ENCODE data around the gene TLR9.
A peak's percentile ranks its signal among the peaks of the same experiment; 100 is the strongest.
"Not testable (repeated sequence)": the region's sequence is repeated elsewhere in the genome, so short reads cannot be mapped to it uniquely, and the experiment has no call there.

The TLR9 gene, protein sequence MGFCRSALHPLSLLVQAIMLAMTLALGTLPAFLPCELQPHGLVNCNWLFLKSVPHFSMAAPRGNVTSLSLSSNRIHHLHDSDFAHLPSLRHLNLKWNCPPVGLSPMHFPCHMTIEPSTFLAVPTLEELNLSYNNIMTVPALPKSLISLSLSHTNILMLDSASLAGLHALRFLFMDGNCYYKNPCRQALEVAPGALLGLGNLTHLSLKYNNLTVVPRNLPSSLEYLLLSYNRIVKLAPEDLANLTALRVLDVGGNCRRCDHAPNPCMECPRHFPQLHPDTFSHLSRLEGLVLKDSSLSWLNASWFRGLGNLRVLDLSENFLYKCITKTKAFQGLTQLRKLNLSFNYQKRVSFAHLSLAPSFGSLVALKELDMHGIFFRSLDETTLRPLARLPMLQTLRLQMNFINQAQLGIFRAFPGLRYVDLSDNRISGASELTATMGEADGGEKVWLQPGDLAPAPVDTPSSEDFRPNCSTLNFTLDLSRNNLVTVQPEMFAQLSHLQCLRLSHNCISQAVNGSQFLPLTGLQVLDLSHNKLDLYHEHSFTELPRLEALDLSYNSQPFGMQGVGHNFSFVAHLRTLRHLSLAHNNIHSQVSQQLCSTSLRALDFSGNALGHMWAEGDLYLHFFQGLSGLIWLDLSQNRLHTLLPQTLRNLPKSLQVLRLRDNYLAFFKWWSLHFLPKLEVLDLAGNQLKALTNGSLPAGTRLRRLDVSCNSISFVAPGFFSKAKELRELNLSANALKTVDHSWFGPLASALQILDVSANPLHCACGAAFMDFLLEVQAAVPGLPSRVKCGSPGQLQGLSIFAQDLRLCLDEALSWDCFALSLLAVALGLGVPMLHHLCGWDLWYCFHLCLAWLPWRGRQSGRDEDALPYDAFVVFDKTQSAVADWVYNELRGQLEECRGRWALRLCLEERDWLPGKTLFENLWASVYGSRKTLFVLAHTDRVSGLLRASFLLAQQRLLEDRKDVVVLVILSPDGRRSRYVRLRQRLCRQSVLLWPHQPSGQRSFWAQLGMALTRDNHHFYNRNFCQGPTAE

GRCh38 chr3:52225452-52226228 is at the start of gene TLR9:
Gene TLR9, minus strand, starts transcription at chr3:52225645. Its CDS starts 116 bp downstream, at chr3:52225529.
- ATAC-seq (replicated peaks) (peak; percentile 94), DNase-seq (peak; percentile 85)
- Mint-ChIP-seq H3K27me3 (no peaks in the 10 kb centered on the region), H3K4me3 (peak within 1 kb of the TSS; percentile 84 to 94), H3K4me1 (peaks cover 45 to 75% of the 10 kb centered on the region in 2 donors), H3K27ac (peak within 1 kb of the TSS; percentile 94), H3K9me3 (no peaks in the 10 kb centered on the region), H3K36me3 (peaks cover 46 to 61% of the 10 kb centered on the region in 2 donors)

GRCh38 chr3:52274781-52275180 is 49.3 kb upstream of the TLR9 start:
- DNase-seq; ATAC-seq (replicated peaks); H3K9me3 Mint-ChIP-seq; H3K27me3 Mint-ChIP-seq; H3K27ac Mint-ChIP-seq: not testable (repeated sequence)
- Mint-ChIP-seq H3K4me3 (peak overlapping the region; percentile 3 to 45), H3K36me3 (peaks cover 35 to 64% of the 10 kb centered on the region in 2 donors), H3K4me1 (peaks cover 37 to 88% of the 10 kb centered on the region in 2 donors)

DNA sequence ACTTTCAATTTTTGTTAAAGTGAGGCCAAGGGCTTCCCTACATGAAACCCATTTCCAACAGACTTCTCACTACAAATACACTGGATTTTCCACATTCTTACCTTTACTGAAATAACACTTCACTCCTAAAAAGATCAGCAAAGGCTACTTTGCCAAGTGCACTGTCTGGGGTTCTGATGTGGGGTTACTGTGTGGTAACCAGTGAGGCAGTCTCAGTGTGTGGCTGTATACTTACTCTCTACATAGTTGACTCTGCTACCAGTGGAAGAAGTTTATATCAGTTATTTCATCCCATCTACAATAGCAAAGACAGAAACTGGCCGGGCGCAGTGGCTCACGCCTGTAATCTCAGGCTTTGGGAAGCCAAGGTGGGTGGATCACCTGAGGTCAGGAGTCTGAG is 47.4 kb upstream of the TLR9 start:
- Mint-ChIP-seq H3K27me3 (no peaks in the 10 kb centered on the region), H3K36me3 (peaks cover 36 to 63% of the 10 kb centered on the region in 2 donors), H3K4me3 (peak overlapping the region in 1 of 2 donors; percentile 32), H3K4me1 (peaks cover 43 to 89% of the 10 kb centered on the region in 2 donors), H3K27ac (peak overlapping the region; percentile 20), H3K9me3 (no peaks in the 10 kb centered on the region)
- DNase-seq (no peak), ATAC-seq (replicated peaks) (no peak)

- H3K36me3 Mint-ChIP-seq, result peaks cover 36 to 63% of the 10 kb centered on the region in 2 donors
- peaks cover 43 to 91% of the 10 kb centered on the region in 2 donors for H3K4me1 Mint-ChIP-seq
- not testable (repeated sequence) for H3K9me3 Mint-ChIP-seq; H3K4me3 Mint-ChIP-seq; ATAC-seq (replicated peaks); DNase-seq; H3K27me3 Mint-ChIP-seq
- peak overlapping the region; percentile 56 for H3K27ac Mint-ChIP-seq
These were observed 46.7 kb upstream of the TLR9 start for GRCh38 chr3:52272172-52272571.

DNA sequence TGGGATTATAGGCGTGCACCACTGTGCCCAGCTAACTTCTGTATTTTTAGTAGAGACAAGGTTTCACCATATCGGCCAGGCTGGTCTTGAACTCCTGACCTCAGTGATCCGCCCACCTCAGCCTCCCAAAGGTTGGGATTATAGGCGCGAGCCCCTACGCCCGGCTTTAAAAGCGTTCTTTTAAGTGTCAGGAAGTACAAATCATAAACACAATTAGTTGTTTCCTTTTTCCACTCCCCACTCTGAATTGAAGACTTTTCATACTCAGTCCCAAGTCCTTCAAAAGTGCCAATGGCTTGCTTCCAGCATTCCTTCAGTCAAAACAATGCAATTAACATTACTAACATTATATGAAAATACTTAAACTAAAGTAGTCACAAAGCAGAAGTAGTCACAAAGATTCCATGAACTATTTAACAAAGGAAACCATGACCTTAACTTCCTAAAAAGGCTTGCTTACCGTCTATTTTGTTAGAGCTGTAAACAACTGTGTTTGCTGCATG is 44.9 kb upstream of the TLR9 start:
- H3K27ac Mint-ChIP-seq, result peak overlapping the region; percentile 85
- peak overlapping the region; percentile 29 to 35 for H3K4me3 Mint-ChIP-seq
- peak in 1 of 2 donors; percentile 34 for ATAC-seq (replicated peaks)
- no peaks in the 10 kb centered on the region for H3K9me3 Mint-ChIP-seq
- H3K4me1 Mint-ChIP-seq, result peaks cover 35 to 73% of the 10 kb centered on the region in 2 donors
- no peak for DNase-seq
- H3K36me3 Mint-ChIP-seq, result peaks cover 33 to 58% of the 10 kb centered on the region in 2 donors
- no peaks in the 10 kb centered on the region for H3K27me3 Mint-ChIP-seq

DNA sequence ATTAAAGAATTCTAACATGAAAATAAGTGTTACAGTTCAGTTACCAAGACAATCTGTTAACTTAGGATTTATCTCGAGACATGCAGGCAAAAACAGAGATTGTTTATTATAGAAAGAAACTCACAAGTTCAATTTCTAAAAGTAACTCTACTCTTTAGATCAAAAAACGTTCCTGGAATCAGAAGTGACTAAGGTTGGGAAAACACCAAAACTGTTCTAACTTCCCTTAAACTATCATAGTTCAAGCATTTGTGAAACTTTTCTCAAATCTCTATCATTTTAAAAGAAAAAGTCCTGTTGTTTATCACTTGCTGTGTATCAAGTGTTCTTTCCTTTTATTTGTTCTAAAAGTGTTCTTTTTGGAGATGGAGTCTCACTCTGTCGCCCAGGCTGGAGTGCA is 44.3 kb upstream of the TLR9 start:
- no peaks in the 10 kb centered on the region for H3K27me3 Mint-ChIP-seq
- ATAC-seq (replicated peaks) (no peak), DNase-seq (no peak)
- peaks cover 34 to 68% of the 10 kb centered on the region in 2 donors for H3K4me1 Mint-ChIP-seq
- H3K4me3 Mint-ChIP-seq, result peak overlapping the region; percentile 13 to 35
- H3K27ac Mint-ChIP-seq, result peak overlapping the region; percentile 85
- H3K36me3 Mint-ChIP-seq, result peaks cover 31 to 57% of the 10 kb centered on the region in 2 donors
- H3K9me3 Mint-ChIP-seq, result no peaks in the 10 kb centered on the region

DNA sequence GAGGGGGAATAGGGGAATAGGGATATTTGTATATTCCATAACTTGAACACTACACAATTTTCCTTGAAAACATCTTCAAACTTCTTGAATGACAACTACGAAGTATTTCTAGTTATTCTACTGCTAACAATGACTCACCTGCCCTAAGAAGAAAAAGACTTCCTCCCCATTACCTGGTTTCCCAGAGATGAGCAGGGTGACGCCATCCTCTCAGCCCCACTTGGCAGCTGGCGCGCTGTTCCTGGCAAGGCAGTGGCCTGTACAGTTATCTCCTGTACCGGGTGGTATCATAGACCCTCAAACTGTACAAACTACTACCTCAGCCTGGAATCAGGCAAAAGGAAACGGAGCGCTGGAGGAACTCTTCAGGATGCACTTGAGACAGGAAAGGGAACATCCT is 42.6 kb upstream of the TLR9 start:
- Mint-ChIP-seq H3K9me3 (no peaks in the 10 kb centered on the region), H3K27me3 (no peaks in the 10 kb centered on the region), H3K27ac (peak overlapping the region; percentile 44), H3K4me3 (no peak overlapping the region), H3K36me3 (peaks cover 37 to 58% of the 10 kb centered on the region in 2 donors), H3K4me1 (peaks cover 37 to 68% of the 10 kb centered on the region in 2 donors)
- no peak for ATAC-seq (replicated peaks)
- DNase-seq, result no peak

DNA sequence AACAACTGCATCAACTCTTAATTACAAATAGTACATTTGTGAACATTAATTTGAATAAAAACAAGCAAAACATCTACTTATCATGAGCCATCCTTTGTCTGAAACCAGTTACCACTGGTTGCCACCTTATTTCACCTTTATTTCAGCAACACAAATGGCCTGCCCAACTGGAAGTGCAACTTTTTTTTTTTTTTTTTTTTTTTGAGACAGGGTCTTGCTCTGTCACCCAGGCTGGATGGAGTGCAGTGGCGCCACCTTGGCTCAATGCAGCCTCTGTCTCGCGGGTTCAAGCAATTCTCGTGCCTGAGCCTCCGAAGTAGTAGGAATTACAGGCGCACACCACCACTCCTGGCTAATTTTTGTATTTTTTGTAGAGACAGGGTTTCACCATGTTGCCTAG is 39.9 kb upstream of the TLR9 start:
- Mint-ChIP-seq H3K4me1 (peaks cover 25 to 58% of the 10 kb centered on the region in 2 donors), H3K27me3 (no peaks in the 10 kb centered on the region), H3K9me3 (no peaks in the 10 kb centered on the region), H3K4me3 (no peak overlapping the region), H3K27ac (peak overlapping the region; percentile 25), H3K36me3 (peaks cover 45 to 62% of the 10 kb centered on the region in 2 donors)
- ATAC-seq (replicated peaks) (no peak), DNase-seq (no peak)

DNA sequence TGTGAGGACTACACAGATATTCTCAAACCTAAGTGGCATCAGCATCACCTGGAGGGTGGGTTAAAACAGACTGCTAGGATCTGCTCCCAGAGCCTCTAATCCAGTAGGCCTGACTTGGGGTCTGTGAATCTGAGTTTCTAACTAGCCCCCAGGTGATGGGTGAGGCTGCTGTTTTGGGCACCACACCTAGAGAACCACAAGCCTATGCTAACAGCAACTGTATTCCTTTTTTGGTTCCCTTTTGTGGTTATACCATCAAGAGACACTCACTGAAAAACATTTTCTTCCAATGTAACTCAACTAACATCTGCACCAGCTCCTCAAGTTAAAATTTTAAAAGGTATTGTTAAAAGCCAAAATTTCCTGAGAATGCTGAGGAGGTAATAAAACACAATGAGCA is 37.0 kb upstream of the TLR9 start:
- no peaks in the 10 kb centered on the region for H3K27me3 Mint-ChIP-seq
- H3K9me3 Mint-ChIP-seq, result no peaks in the 10 kb centered on the region
- H3K4me1 Mint-ChIP-seq, result peaks cover 18 to 34% of the 10 kb centered on the region in 2 donors
- no peak overlapping the region for H3K4me3 Mint-ChIP-seq
- ATAC-seq (replicated peaks) (peak; percentile 31 to 49), DNase-seq (no peak)
- H3K36me3 Mint-ChIP-seq, result peaks cover 51 to 71% of the 10 kb centered on the region in 2 donors
- H3K27ac Mint-ChIP-seq, result no peak overlapping the region

DNA sequence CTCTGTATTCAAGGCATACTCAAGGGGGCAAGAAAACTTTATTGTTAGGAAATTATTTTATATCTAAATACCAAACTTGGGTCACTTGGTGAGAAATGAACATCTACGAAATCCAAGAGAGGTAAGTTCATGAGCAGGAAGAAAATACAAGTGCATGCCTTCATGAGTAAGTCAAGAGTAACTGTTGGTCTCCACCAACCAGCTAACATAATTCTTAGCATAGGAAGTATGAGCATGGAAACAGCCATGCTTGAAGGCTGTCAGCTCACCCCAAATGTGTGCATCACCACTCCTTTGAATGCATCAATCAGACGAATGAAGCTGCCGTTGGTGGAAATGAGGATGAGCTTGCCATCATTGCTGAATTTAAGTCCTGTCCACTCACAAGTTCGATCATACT is 34.0 kb upstream of the TLR9 start:
- DNase-seq, result no peak
- H3K4me1 Mint-ChIP-seq, result peaks cover 24 to 43% of the 10 kb centered on the region in 2 donors
- no peak overlapping the region for H3K4me3 Mint-ChIP-seq
- no peak overlapping the region for H3K27ac Mint-ChIP-seq
- no peak for ATAC-seq (replicated peaks)
- H3K27me3 Mint-ChIP-seq, result no peaks in the 10 kb centered on the region
- H3K36me3 Mint-ChIP-seq, result peaks cover 49 to 71% of the 10 kb centered on the region in 2 donors
- no peaks in the 10 kb centered on the region for H3K9me3 Mint-ChIP-seq

DNA sequence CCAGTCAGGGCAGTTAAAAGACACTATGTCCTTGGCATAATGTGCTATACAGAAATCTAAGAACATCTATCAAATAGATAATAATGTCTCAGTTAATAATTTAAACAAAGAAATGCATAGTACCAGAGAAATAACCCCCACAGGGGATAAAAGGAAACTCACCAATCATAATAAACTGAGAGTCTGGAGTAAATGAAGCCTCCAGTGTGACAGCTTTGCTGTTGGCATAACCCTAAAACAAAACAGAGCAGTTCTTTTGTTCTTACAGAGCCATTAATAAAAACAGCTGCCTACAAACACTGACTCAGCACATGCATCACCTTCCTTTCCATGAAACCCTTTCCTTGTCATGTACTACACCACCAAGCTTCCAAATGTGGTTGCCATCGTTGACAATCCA is 33.6 kb upstream of the TLR9 start:
- H3K27me3 Mint-ChIP-seq, result no peaks in the 10 kb centered on the region
- H3K27ac Mint-ChIP-seq, result no peak overlapping the region
- H3K9me3 Mint-ChIP-seq, result no peaks in the 10 kb centered on the region
- DNase-seq (no peak), ATAC-seq (replicated peaks) (no peak)
- H3K36me3 Mint-ChIP-seq, result peaks cover 45 to 67% of the 10 kb centered on the region in 2 donors
- H3K4me3 Mint-ChIP-seq, result no peak overlapping the region
- peaks cover 24 to 43% of the 10 kb centered on the region in 2 donors for H3K4me1 Mint-ChIP-seq

- peaks cover 0 to 1% of the 10 kb centered on the region in 2 donors for H3K9me3 Mint-ChIP-seq
- no peaks in the 10 kb centered on the region for H3K27me3 Mint-ChIP-seq
- no peak for DNase-seq
- H3K36me3 Mint-ChIP-seq, result peaks cover 40 to 64% of the 10 kb centered on the region in 2 donors
- ATAC-seq (replicated peaks), result no peak
- peaks cover 26 to 43% of the 10 kb centered on the region in 2 donors for H3K4me1 Mint-ChIP-seq
- H3K27ac Mint-ChIP-seq, result peak overlapping the region; percentile 62
- H3K4me3 Mint-ChIP-seq, result no peak overlapping the region
These were observed 32.5 kb upstream of the TLR9 start for GRCh38 chr3:52257911-52258310.

- Mint-ChIP-seq H3K27ac (no peak overlapping the region), H3K27me3 (no peaks in the 10 kb centered on the region), H3K4me1 (peaks cover 24 to 43% of the 10 kb centered on the region in 2 donors), H3K36me3 (peaks cover 40 to 67% of the 10 kb centered on the region in 2 donors), H3K4me3 (no peak overlapping the region), H3K9me3 (peaks cover 0 to 1% of the 10 kb centered on the region in 2 donors)
- no peak for DNase-seq
- ATAC-seq (replicated peaks), result no peak
These were observed 31.2 kb upstream of the TLR9 start for GRCh38 chr3:52256622-52257021.
